WTC11 (cell line): ENCODE results near the gene TRIM42. TPM values are rescaled to one million over a fixed set of nuclear protein-coding genes. Genes with fewer than 3 reads are reported as not detected.

Experiments used
- ATAC-seq: fragments of 200-7000 bp; cut with Tn5 transposase; 2 replicates; pipeline ENCODE4 v1.10.0; 2021; ENCODE audit warnings: mild to moderate bottlenecking, moderate library complexity
- Bru-seq: library from RNA; stranded (reverse); fragments of 400-500 nt; gene quantifications from one replicate; lab custom pipeline; 2021; lab: Mats Ljungman, UMichigan
- CTCF ChIA-PET: fragments of 300-600 bp; sonication (Branson Sonifier 250); formaldehyde crosslinking; loops from one replicate; lab custom pipeline; 2021; ENCODE audit warnings: antibody characterized with exemption; lab: Charles Lee
- POLR2A ChIA-PET: fragments of 350-600 bp; sonication (Branson Sonifier 250); formaldehyde crosslinking; loops from one replicate; lab custom pipeline; 2021; ENCODE audit warnings: antibody characterized with exemption; lab: Charles Lee
- DNase-seq: peaks from one replicate; pipeline ENCODE4 v3.0.0; 2021; ENCODE audit warnings: low spot score
- H3K27ac Mint-ChIP-seq: 2 replicates; pipeline ENCODE4 v1.8.0; 2021; ENCODE audit warnings: mixed read lengths
- H3K27me3 Mint-ChIP-seq: 2 replicates; pipeline ENCODE4 v1.8.0; 2021; ENCODE audit warnings: low read depth, mild to moderate bottlenecking, moderate library complexity, mixed read lengths
- H3K36me3 Mint-ChIP-seq: 2 replicates; pipeline ENCODE4 v1.8.0; 2021; ENCODE audit warnings: mixed read lengths
- H3K4me1 Mint-ChIP-seq: 2 replicates; pipeline ENCODE4 v1.8.0; 2022; ENCODE audit warnings: mixed read lengths
- H3K4me3 Mint-ChIP-seq: 2 replicates; pipeline ENCODE4 v1.8.0; 2021; ENCODE audit warnings: mild to moderate bottlenecking, moderate library complexity, mixed read lengths
- H3K9me3 Mint-ChIP-seq: 2 replicates; pipeline ENCODE4 v1.8.0; 2021; ENCODE audit warnings: mixed read lengths
- AFF4 ChIP-seq: sonication (generic); formaldehyde crosslinking; IDR thresholded peaks from 2 replicates; pipeline ENCODE4 v1.8.1; 2023; ENCODE audit warnings: mild to moderate bottlenecking, missing genetic modification reagents, borderline replicate concordance
- FOXK1 ChIP-seq: sonication (generic); formaldehyde crosslinking; IDR thresholded peaks from 2 replicates; pipeline ENCODE4 v1.8.0; 2022; ENCODE audit warnings: mild to moderate bottlenecking, moderate library complexity, missing genetic modification reagents
- JAZF1 ChIP-seq: fragments of 250-450 bp; sonication (Bioruptor Pico); IDR thresholded peaks from 2 replicates; pipeline ENCODE4 v1.9.0; 2021; ENCODE audit warnings: moderate library complexity, mild to moderate bottlenecking, inconsistent platforms
- OVOL2 ChIP-seq: fragments of 250-450 bp; sonication (Bioruptor Pico); IDR thresholded peaks from 2 replicates; pipeline ENCODE4 v1.9.0; 2021; ENCODE audit warnings: mild to moderate bottlenecking, borderline replicate concordance
- PREB ChIP-seq: sonication (generic); formaldehyde crosslinking; IDR thresholded peaks from 2 replicates; pipeline ENCODE4 v1.8.1; 2022; ENCODE audit warnings: mild to moderate bottlenecking, missing genetic modification reagents, moderate library complexity, borderline replicate concordance
- RELA ChIP-seq: sonication (generic); formaldehyde crosslinking; IDR thresholded peaks from 2 replicates; pipeline ENCODE4 v1.8.1; 2022; ENCODE audit warnings: missing genetic modification reagents, mild to moderate bottlenecking, borderline replicate concordance
- SMAD3 ChIP-seq: sonication (generic); formaldehyde crosslinking; IDR thresholded peaks from 2 replicates; pipeline ENCODE4 v1.8.0; 2022; ENCODE audit warnings: missing genetic modification reagents, mild to moderate bottlenecking, borderline replicate concordance
- STAT6 ChIP-seq: sonication (generic); formaldehyde crosslinking; conservative IDR thresholded peaks from 2 replicates; pipeline ENCODE4 v1.8.1; 2023; ENCODE audit warnings: mild to moderate bottlenecking, low read depth, missing genetic modification reagents, moderate library complexity
- TCF7 ChIP-seq: sonication (generic); formaldehyde crosslinking; IDR thresholded peaks from 2 replicates; pipeline ENCODE4 v1.8.0; 2022; ENCODE audit warnings: mild to moderate bottlenecking, low read depth, missing genetic modification reagents, moderate library complexity
- TEAD1 ChIP-seq: sonication (generic); formaldehyde crosslinking; IDR thresholded peaks from 2 replicates; pipeline ENCODE4 v1.8.0; 2022; ENCODE audit warnings: mild to moderate bottlenecking, missing genetic modification reagents
- ZNF219 ChIP-seq: sonication (generic); formaldehyde crosslinking; IDR thresholded peaks from 2 replicates; pipeline ENCODE4 v1.8.0; 2023; ENCODE audit warnings: missing genetic modification reagents, mild to moderate bottlenecking, borderline replicate concordance
- ZNF317 ChIP-seq: sonication (generic); formaldehyde crosslinking; IDR thresholded peaks from 2 replicates; pipeline ENCODE4 v1.8.1; 2023; ENCODE audit warnings: low read depth, mild to moderate bottlenecking, moderate library complexity, missing genetic modification reagents, borderline replicate concordance
- ZNF396 ChIP-seq: fragments of 250-450 bp; sonication (Bioruptor Pico); IDR thresholded peaks from 2 replicates; pipeline ENCODE4 v1.8.0; 2021; ENCODE audit warnings: mild to moderate bottlenecking, moderate library complexity, borderline replicate concordance
- ZNF423 ChIP-seq: fragments of 250-450 bp; sonication (Bioruptor Pico); IDR thresholded peaks from 2 replicates; pipeline ENCODE4 v2.1.2; 2022; ENCODE audit warnings: mild to moderate bottlenecking, moderate library complexity
- long read RNA-seq, 3 experiments: library from RNA in 1 of 3; library from capped mRNA in 1 of 3; library from polyadenylated mRNA in 1 of 3; unstranded in 2 of 3; stranded (forward) in 1 of 3; transcript quantifications; one replicate each; pipeline ENCODE4 v2.0.0, GENCODE V29; 2021
- total RNA-seq: library from RNA; stranded (reverse); gene quantifications from 3 replicates; pipeline ENCODE4 v1.2.3, GENCODE V29; 2021
- TF ChIP-seq, protein P1 (sequence below): sonication (generic); formaldehyde crosslinking; IDR thresholded peaks from 2 replicates; pipeline ENCODE4 v1.8.1; 2023; ENCODE audit warnings: mild to moderate bottlenecking, missing genetic modification reagents
- TF ChIP-seq, protein P2 (sequence below): fragments of 250-450 bp; sonication (Bioruptor Pico); IDR thresholded peaks from 2 replicates; pipeline ENCODE4 v2.1.2; 2022; ENCODE audit warnings: mild to moderate bottlenecking, moderate library complexity

TRIM42 gene
- total RNA-seq, result not detected in 3 replicates
- not detected for Bru-seq, nascent RNA
- long read RNA-seq, experiment 1, result 0 reads
- long read RNA-seq, experiment 2, result 0 reads
- long read RNA-seq, experiment 3, result 0 reads

DNA sequence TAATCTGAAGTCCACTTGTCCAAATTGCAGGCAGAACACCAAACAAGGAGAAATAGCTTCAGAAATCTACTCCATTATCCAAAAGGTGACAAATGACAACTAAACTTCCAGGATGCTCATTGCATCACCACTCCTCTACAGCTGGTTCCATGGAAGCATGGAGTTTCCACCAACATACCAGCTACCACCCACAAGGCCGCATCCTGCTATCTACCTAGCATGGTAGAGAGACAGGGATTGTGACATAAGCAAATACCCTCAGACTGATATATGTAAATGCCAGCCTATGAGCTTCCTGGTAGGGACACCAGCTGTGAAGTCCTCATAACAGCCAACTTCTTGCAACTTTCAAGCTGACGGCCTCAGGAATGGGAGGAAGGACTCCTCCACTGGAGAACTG lies at the start of gene TRIM42:
Gene TRIM42 (plus strand): TSS at position 301 of the 400 bp plus-strand sequence. CDS start 166 bp downstream, outside the sequence.
- no peak for DNase-seq
- no peak for ATAC-seq
- H3K36me3 Mint-ChIP-seq, result peaks cover 3% of the 10 kb centered on the region; the same call in 1 of the 2 replicates
- TF ChIP-seq OVOL2 (CRISPR knock-in tag), result no peak
- TF ChIP-seq, protein P1, sequence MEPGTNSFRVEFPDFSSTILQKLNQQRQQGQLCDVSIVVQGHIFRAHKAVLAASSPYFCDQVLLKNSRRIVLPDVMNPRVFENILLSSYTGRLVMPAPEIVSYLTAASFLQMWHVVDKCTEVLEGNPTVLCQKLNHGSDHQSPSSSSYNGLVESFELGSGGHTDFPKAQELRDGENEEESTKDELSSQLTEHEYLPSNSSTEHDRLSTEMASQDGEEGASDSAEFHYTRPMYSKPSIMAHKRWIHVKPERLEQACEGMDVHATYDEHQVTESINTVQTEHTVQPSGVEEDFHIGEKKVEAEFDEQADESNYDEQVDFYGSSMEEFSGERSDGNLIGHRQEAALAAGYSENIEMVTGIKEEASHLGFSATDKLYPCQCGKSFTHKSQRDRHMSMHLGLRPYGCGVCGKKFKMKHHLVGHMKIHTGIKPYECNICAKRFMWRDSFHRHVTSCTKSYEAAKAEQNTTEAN, result no peak
- TF ChIP-seq SMAD3, result no peak
- no peak for TF ChIP-seq AFF4 (CRISPR knock-in tag)
- no peak for TF ChIP-seq RELA
- TF ChIP-seq, protein P2, sequence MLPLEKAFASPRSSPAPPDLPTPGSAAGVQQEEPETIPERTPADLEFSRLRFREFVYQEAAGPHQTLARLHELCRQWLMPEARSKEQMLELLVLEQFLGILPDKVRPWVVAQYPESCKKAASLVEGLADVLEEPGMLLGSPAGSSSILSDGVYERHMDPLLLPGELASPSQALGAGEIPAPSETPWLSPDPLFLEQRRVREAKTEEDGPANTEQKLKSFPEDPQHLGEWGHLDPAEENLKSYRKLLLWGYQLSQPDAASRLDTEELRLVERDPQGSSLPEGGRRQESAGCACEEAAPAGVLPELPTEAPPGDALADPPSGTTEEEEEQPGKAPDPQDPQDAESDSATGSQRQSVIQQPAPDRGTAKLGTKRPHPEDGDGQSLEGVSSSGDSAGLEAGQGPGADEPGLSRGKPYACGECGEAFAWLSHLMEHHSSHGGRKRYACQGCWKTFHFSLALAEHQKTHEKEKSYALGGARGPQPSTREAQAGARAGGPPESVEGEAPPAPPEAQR (CRISPR knock-in tag), result no peak
- TF ChIP-seq TCF7 (CRISPR knock-in tag), result no peak
- TF ChIP-seq STAT6 (CRISPR knock-in tag), result no peak
- TF ChIP-seq ZNF219 (CRISPR knock-in tag), result no peak
- no peak for TF ChIP-seq PREB (CRISPR knock-in tag)
- no peak for TF ChIP-seq ZNF423 (CRISPR knock-in tag)
- no peak for TF ChIP-seq FOXK1 (CRISPR knock-in tag)
- TF ChIP-seq ZNF396 (CRISPR knock-in tag), result no peak
- no peak for TF ChIP-seq TEAD1 (CRISPR knock-in tag)
- no peak within 1 kb of the TSS for H3K27ac Mint-ChIP-seq
- H3K27me3 Mint-ChIP-seq, result no peaks in the 10 kb centered on the region
- CTCF ChIA-PET, result no interaction called here
- no peak within 1 kb of the TSS for H3K4me3 Mint-ChIP-seq
- POLR2A ChIA-PET, result no interaction called here
- H3K4me1 Mint-ChIP-seq, result no peaks in the 10 kb centered on the region
- peaks cover 6% of the 10 kb centered on the region for H3K9me3 Mint-ChIP-seq

DNA sequence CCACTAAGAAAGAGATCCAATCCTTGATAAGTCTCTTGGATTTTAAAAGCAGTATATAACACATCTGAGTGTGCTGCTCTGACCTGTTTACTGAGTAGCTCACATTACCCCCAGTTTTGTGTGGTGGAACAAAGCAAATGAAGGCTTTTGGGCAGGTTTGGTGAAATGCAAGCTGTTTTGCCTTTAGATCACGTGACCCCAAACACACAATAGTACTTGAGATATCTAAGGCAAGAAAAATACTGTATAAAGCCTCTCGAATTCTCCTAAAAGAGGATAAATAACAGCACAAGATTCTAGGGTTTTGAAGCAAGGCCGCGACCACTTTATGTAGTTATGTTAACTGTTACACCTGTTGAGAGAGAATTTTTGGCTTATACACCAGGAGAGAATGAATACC lies 49.3 kb upstream of the TRIM42 start:
- peaks cover 8% of the 10 kb centered on the region for H3K4me1 Mint-ChIP-seq
- no peak for TF ChIP-seq JAZF1 (CRISPR knock-in tag)
- no peak for TF ChIP-seq ZNF317 (CRISPR knock-in tag)

More for the DNA sequence above, 49.3 kb upstream of the TRIM42 start:
- ATAC-seq (no peak), DNase-seq (no peak)
- Mint-ChIP-seq H3K4me3 (no peak overlapping the region), H3K27ac (no peak overlapping the region), H3K9me3 (no peaks in the 10 kb centered on the region), H3K27me3 (no peaks in the 10 kb centered on the region), H3K36me3 (no peaks in the 10 kb centered on the region)
- CTCF ChIA-PET, result no interaction called here
- POLR2A ChIA-PET, result no interaction called here
